HG03097 (cell line): ENCODE results near the gene LIMCH1.

ENCODE experiments used
- ATAC-seq: cut with Tn5 transposase; IDR thresholded peaks from one replicate; pipeline ENCODE4 v1.9.1; 2021; ENCODE audit not compliant: unreplicated experiment, low FRiP score

LIMCH1 gene

GRCh38 chr4:41602113-41602512 lies 64.2 kb downstream of the LIMCH1 start:
- ATAC-seq: no peak

GRCh38 chr4:41602886-41603498 lies 65.0 kb downstream of the LIMCH1 start:
- ATAC-seq: no peak

GRCh38 chr4:41609851-41610250 lies 71.9 kb downstream of the LIMCH1 start:
- no peak for ATAC-seq

- no peak for ATAC-seq
Observed at GRCh38 chr4:41610474-41610873, 72.5 kb downstream of the LIMCH1 start.

- ATAC-seq: no peak
Observed at GRCh38 chr4:41611124-41611838, 73.3 kb downstream of the LIMCH1 start.

- no peak for ATAC-seq
Observed at GRCh38 chr4:41611881-41612871, 74.2 kb downstream of the LIMCH1 start.

GRCh38 chr4:41613386-41613785 lies 75.4 kb downstream of the LIMCH1 start:
- no peak for ATAC-seq

GRCh38 chr4:41613821-41614220 lies 75.9 kb downstream of the LIMCH1 start:
- no peak for ATAC-seq

GRCh38 chr4:41614519-41614918 lies 76.6 kb downstream of the LIMCH1 start:
- no peak for ATAC-seq

- no peak for ATAC-seq
Observed at GRCh38 chr4:41619161-41619560, 81.2 kb downstream of the LIMCH1 start.

GRCh38 chr4:41620594-41621256 lies 82.8 kb downstream of the LIMCH1 start:
- ATAC-seq: no peak

- ATAC-seq: no peak
Observed at GRCh38 chr4:41622787-41623186, 84.8 kb downstream of the LIMCH1 start.

- no peak for ATAC-seq
Observed at GRCh38 chr4:41624765-41625164, 86.8 kb downstream of the LIMCH1 start.

- ATAC-seq: no peak
Observed at GRCh38 chr4:41625531-41625930, 87.6 kb downstream of the LIMCH1 start.

- no peak for ATAC-seq
Observed at GRCh38 chr4:41628936-41629335, 91.0 kb downstream of the LIMCH1 start.

- ATAC-seq: no peak
Observed at GRCh38 chr4:41631523-41631922, 93.6 kb downstream of the LIMCH1 start.

GRCh38 chr4:41632481-41633073 lies 94.6 kb downstream of the LIMCH1 start:
- ATAC-seq: no peak

GRCh38 chr4:41633321-41633720 lies 95.4 kb downstream of the LIMCH1 start:
- no peak for ATAC-seq

GRCh38 chr4:41635441-41635840 lies 97.5 kb downstream of the LIMCH1 start:
- no peak for ATAC-seq

GRCh38 chr4:41638203-41638602 lies 100.2 kb downstream of the LIMCH1 start:
- ATAC-seq: no peak
